ENCODE results near the gene FGF22.
A peak's percentile ranks its signal among the peaks of the same experiment; 100 is the strongest.
"Not testable (repeated sequence)": the region's sequence is repeated elsewhere in the genome, so short reads cannot be mapped to it uniquely, and the experiment has no call there.

Gene FGF22

DNA sequence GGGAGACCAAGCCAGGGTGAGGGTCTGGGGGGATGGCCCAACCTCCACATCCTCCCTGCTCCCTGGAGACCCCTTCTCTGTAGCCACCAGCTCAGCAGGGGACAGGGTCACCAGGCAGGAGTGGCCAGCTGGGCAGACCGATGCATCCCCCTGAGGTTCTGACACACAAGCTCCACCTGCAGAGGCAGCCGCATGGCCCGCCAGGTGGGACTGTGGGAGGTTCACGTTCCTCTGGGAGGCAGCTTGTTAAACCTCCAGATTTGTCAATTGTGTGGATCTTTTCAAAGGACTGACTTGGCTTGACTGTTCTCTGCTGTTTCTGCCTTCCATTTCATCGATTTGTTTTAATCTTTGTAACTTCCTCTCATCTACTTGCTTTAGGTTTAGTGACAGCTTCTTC lies 14.4 kb upstream of the FGF22 start:
- TF ChIP-seq CTCF (IDR thresholded peaks at IDR 0.05) (no peak), ZFX (IDR thresholded peaks at IDR 0.05; ENCODE audit: borderline replicate concordance) (no peak)
- no peak overlapping the region for H3K27ac ChIP-seq

DNA sequence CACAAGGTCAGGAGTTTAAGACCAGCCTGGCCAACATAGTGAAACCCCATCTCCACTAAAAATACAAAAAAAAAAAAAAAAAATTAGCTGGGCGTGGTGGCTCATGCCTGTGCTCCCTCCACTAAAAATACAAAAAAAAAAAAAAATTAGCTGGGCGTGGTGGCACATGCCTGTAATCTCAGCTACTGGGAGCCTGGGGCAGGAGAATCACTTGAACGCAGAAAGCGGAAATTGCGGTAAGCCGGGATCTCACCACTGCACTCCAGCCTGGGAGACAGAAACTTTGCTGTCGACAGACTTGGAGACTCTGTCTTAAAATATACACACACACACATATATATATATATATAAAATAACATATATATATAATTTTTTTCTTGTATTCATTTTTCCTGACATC lies 13.1 kb upstream of the FGF22 start:
- H3K27ac ChIP-seq, result not testable (repeated sequence)

- TF ChIP-seq CTCF (IDR thresholded peaks at IDR 0.05) (peak; percentile 42), ZFX (IDR thresholded peaks at IDR 0.05; ENCODE audit: borderline replicate concordance) (no peak)
Observed at GRCh38 chr19:628168-628567, 11.5 kb upstream of the FGF22 start.

DNA sequence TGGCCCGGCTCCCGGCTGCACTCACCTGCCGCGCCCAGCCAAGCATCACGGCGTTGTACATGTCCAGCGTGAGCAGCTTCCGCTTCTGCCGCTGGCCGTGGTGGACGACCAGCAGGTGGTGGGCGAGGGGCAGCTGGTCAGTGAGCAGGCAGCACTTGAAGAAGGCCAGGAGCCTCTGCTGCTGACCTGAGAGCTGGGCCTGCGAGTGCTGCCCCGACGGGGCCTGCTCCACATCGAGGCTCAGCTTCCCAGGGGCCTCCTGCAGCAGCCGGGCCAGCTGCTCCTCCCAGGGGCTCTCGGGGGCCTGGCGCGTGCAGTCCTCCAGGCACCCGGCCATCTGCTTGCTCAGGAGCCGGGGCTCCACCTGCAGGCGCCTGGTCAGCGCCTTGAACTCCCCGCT lies 10.2 kb upstream of the FGF22 start:
- not testable (repeated sequence) for H3K27ac ChIP-seq

More at GRCh38 chr19:628168-628567, 11.5 kb upstream of the FGF22 start:
- H3K27ac ChIP-seq, result no peak overlapping the region

DNA sequence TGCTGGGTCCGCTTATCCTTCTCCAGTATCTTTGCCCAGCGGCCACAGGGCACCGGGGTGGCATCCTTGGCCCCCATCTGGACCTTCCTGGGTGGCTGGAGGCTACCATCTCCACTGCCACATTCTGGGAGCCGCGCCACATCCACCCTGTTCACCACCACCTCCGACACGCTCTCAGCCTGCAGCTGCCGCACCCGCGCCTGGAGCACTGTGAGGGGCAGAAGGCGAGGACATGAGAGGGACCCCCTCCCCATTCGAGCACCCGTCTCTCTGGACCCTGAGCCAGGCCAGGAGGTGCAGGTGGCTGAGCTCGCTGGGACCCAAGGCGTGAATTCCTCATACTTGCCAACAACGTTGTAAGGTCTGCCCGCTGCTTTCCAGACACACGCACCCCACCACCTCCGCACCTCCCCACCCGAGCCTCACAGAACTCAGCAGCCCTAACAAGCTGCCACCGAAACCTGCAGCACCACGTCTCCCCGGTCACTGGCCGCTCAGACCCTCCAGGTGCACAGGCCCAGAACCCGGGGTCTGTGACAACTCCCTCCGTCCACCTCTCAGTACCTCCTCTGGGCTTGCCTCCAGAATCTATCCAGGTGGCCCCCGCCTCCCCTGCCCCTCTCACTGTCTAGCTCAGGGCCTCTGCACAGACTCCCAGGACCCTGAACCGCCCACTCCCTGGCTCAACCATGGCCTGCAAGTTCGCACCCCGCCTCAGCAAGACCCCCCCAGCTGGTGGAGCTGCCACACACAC lies 9.5 kb upstream of the FGF22 start:
- no peak overlapping the region for H3K27ac ChIP-seq
- TF ChIP-seq CTCF (IDR thresholded peaks at IDR 0.05), result no peak
- TF ChIP-seq ZFX (IDR thresholded peaks at IDR 0.05; ENCODE audit: borderline replicate concordance), result no peak

GRCh38 chr19:632579-633067 lies 7.1 kb upstream of the FGF22 start:
- TF ChIP-seq CTCF (IDR thresholded peaks at IDR 0.05), result no peak
- no peak for TF ChIP-seq ZFX (IDR thresholded peaks at IDR 0.05; ENCODE audit: borderline replicate concordance)
- peak overlapping the region; percentile 79 for H3K27ac ChIP-seq

- TF ChIP-seq CTCF (IDR thresholded peaks at IDR 0.05), result no peak
- no peak for TF ChIP-seq ZFX (IDR thresholded peaks at IDR 0.05; ENCODE audit: borderline replicate concordance)
- peak within 1 kb of the TSS; percentile 79 for H3K27ac ChIP-seq
Observed at GRCh38 chr19:633068-633785, 6.5 kb upstream of the FGF22 start, which contains the start of gene POLRMT. Gene POLRMT, minus strand, starts transcription at chr19:633537. Its CDS starts 25 bp downstream, at chr19:633512.
